ENCODE measurements around the gene LTB4R. TPM values are rescaled to one million over a fixed set of nuclear protein-coding genes. Genes with fewer than 3 reads are reported as not detected.

The LTB4R gene
- polyA plus RNA-seq, 1 donor from 2014 or later, result 4.3 TPM

DNA sequence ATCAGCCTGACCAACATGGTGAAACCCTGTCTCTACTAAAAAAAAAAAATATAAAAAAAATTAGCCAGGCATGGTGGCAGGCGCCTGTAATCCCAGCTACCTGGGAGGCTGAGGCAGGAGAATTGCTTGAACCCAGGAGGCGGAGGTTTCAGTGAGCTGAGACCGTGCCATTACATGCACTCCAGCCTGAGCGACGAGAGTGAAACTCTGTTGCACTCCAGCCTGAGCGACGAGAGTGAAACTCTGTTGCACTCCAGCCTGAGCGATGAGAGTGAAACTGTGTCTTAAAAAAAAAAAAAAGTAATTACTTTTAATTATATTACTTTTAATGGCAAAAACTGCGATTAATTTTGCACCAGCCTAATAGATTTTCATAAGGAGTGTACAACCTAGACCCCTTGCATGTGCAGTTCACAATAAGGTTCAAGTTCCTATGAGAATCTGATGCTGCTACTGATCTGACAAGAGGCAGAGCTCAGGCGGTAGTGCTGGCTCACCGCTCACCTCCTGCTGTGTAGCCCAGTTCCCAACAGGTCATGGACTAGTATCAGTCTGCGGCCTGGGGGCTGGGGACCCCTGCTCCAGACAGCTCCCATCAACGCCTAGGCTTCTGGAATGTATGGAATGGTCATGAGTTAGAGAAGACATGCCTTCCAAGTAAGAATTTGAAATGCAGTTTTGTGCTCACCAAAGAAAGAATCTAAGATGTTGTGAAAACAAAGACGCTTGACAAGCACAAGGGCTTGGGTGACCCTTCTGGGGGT is 10.1 kb downstream of the LTB4R start:
- H3K9me3 ChIP-seq (ENCODE audit: low read length), result no peaks in the 10 kb centered on the region
- H3F3A ChIP-seq (ENCODE audit: insufficient read depth, low read length, poor library complexity, severe bottlenecking), result no peaks in the 10 kb centered on the region
- H4K20me1 ChIP-seq (ENCODE audit: insufficient read depth), result no peaks in the 10 kb centered on the region
- peaks cover 8% of the 10 kb centered on the region for H3K27me3 ChIP-seq (ENCODE audit: insufficient read depth, low read depth, low read length)
- H3K27ac ChIP-seq (ENCODE audit: low read length), result no peak overlapping the region
- no peaks in the 10 kb centered on the region for H3K36me3 ChIP-seq (ENCODE audit: insufficient read depth, low read length)
- TF ChIP-seq, protein P1, sequence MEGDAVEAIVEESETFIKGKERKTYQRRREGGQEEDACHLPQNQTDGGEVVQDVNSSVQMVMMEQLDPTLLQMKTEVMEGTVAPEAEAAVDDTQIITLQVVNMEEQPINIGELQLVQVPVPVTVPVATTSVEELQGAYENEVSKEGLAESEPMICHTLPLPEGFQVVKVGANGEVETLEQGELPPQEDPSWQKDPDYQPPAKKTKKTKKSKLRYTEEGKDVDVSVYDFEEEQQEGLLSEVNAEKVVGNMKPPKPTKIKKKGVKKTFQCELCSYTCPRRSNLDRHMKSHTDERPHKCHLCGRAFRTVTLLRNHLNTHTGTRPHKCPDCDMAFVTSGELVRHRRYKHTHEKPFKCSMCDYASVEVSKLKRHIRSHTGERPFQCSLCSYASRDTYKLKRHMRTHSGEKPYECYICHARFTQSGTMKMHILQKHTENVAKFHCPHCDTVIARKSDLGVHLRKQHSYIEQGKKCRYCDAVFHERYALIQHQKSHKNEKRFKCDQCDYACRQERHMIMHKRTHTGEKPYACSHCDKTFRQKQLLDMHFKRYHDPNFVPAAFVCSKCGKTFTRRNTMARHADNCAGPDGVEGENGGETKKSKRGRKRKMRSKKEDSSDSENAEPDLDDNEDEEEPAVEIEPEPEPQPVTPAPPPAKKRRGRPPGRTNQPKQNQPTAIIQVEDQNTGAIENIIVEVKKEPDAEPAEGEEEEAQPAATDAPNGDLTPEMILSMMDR (IDR thresholded peaks at IDR 0.05; ENCODE audit: poor library complexity, severe bottlenecking), result no peak
- TF ChIP-seq RAD21 (conservative IDR thresholded peaks at IDR 0.05), result no peak
- TF ChIP-seq POLR2AphosphoS5 (IDR thresholded peaks at IDR 0.05), result no peak
- no peak for TF ChIP-seq MXI1 (conservative IDR thresholded peaks at IDR 0.05; ENCODE audit: poor library complexity, severe bottlenecking)
- no peak for TF ChIP-seq EP300 (conservative IDR thresholded peaks at IDR 0.05; ENCODE audit: poor library complexity, severe bottlenecking)
- TF ChIP-seq, protein P2, sequence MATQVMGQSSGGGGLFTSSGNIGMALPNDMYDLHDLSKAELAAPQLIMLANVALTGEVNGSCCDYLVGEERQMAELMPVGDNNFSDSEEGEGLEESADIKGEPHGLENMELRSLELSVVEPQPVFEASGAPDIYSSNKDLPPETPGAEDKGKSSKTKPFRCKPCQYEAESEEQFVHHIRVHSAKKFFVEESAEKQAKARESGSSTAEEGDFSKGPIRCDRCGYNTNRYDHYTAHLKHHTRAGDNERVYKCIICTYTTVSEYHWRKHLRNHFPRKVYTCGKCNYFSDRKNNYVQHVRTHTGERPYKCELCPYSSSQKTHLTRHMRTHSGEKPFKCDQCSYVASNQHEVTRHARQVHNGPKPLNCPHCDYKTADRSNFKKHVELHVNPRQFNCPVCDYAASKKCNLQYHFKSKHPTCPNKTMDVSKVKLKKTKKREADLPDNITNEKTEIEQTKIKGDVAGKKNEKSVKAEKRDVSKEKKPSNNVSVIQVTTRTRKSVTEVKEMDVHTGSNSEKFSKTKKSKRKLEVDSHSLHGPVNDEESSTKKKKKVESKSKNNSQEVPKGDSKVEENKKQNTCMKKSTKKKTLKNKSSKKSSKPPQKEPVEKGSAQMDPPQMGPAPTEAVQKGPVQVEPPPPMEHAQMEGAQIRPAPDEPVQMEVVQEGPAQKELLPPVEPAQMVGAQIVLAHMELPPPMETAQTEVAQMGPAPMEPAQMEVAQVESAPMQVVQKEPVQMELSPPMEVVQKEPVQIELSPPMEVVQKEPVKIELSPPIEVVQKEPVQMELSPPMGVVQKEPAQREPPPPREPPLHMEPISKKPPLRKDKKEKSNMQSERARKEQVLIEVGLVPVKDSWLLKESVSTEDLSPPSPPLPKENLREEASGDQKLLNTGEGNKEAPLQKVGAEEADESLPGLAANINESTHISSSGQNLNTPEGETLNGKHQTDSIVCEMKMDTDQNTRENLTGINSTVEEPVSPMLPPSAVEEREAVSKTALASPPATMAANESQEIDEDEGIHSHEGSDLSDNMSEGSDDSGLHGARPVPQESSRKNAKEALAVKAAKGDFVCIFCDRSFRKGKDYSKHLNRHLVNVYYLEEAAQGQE (IDR thresholded peaks at IDR 0.05; ENCODE audit: borderline replicate concordance), result no peak
- no peak for TF ChIP-seq SMC3 (conservative IDR thresholded peaks at IDR 0.05; ENCODE audit: poor library complexity)
- TF ChIP-seq TAF1 (IDR thresholded peaks at IDR 0.05; ENCODE audit: low read depth), result no peak
- no peak for TF ChIP-seq EZH2 (IDR thresholded peaks at IDR 0.05; ENCODE audit: borderline replicate concordance, insufficient read depth, low read length, poor library complexity, severe bottlenecking)
- H3K9ac ChIP-seq (ENCODE audit: low read length), result no peak overlapping the region
- no peak overlapping the region for H3K4me2 ChIP-seq (ENCODE audit: low read length)
- no peak overlapping the region for H3K4me3 ChIP-seq (ENCODE audit: low read length)
- no peak overlapping the region for H2AFZ ChIP-seq (ENCODE audit: low read depth, low read length)
- no peaks in the 10 kb centered on the region for H3K79me2 ChIP-seq (replicated peaks; ENCODE audit: insufficient read depth, low read length)
- H3K9me2 ChIP-seq (ENCODE audit: insufficient read depth, low read length), result no peaks in the 10 kb centered on the region

DNA sequence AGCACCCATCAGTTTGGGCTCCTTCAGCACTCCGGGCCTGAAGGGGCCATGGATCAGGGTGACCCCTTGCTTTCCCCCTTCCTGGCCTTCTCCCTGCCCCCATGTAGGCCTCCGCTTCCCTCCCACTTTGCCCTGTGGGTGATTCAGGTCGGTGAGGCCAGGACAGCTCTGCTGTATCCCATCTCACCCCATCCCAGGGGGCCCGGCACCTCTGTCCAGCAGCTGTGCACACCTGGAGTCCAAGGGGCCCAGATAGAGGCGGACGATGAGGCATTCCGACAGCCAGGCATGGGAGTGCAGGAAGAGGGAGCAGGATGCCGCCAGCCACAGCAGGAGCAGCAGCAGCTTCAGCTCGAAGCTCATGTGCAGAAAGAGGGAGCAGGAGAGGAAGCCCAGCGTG is 11.4 kb downstream of the LTB4R start:
- no peak overlapping the region for H3K27ac ChIP-seq (ENCODE audit: low read length)
- TF ChIP-seq MXI1 (conservative IDR thresholded peaks at IDR 0.05; ENCODE audit: poor library complexity, severe bottlenecking) (no peak), POLR2AphosphoS5 (IDR thresholded peaks at IDR 0.05) (no peak), SMC3 (conservative IDR thresholded peaks at IDR 0.05; ENCODE audit: poor library complexity) (no peak), EZH2 (IDR thresholded peaks at IDR 0.05; ENCODE audit: borderline replicate concordance, insufficient read depth, low read length, poor library complexity, severe bottlenecking) (no peak), TAF1 (IDR thresholded peaks at IDR 0.05; ENCODE audit: low read depth) (no peak), RAD21 (conservative IDR thresholded peaks at IDR 0.05) (no peak), EP300 (conservative IDR thresholded peaks at IDR 0.05; ENCODE audit: poor library complexity, severe bottlenecking) (no peak)
- TF ChIP-seq, protein P2 (IDR thresholded peaks at IDR 0.05; ENCODE audit: borderline replicate concordance), result no peak
- peaks cover 8% of the 10 kb centered on the region for H3K27me3 ChIP-seq (ENCODE audit: insufficient read depth, low read depth, low read length)
- H3F3A ChIP-seq (ENCODE audit: insufficient read depth, low read length, poor library complexity, severe bottlenecking), result no peaks in the 10 kb centered on the region
- no peaks in the 10 kb centered on the region for H3K79me2 ChIP-seq (replicated peaks; ENCODE audit: insufficient read depth, low read length)
- H3K36me3 ChIP-seq (ENCODE audit: insufficient read depth, low read length), result no peaks in the 10 kb centered on the region
- H3K9me3 ChIP-seq (ENCODE audit: low read length), result no peaks in the 10 kb centered on the region
- no peak overlapping the region for H2AFZ ChIP-seq (ENCODE audit: low read depth, low read length)
- no peak overlapping the region for H3K4me2 ChIP-seq (ENCODE audit: low read length)
- H3K9ac ChIP-seq (ENCODE audit: low read length), result no peak overlapping the region
- no peaks in the 10 kb centered on the region for H4K20me1 ChIP-seq (ENCODE audit: insufficient read depth)
- H3K4me3 ChIP-seq (ENCODE audit: low read length), result no peak overlapping the region
- H3K9me2 ChIP-seq (ENCODE audit: insufficient read depth, low read length), result no peaks in the 10 kb centered on the region
